Measurements from ENCODE around the gene AGTRAP. TPM values are rescaled to one million over a fixed set of nuclear protein-coding genes. Genes with fewer than 3 reads are reported as not detected.
A peak's percentile ranks its signal among the peaks of the same experiment; 100 is the strongest.

AGTRAP gene
- total and polyA plus RNA-seq, 9 of the 15 experiments (the other 6 are each of a cell fraction or from before 2014, with no cell fraction given): 26.8 to 105 (median 57.5) TPM

DNA sequence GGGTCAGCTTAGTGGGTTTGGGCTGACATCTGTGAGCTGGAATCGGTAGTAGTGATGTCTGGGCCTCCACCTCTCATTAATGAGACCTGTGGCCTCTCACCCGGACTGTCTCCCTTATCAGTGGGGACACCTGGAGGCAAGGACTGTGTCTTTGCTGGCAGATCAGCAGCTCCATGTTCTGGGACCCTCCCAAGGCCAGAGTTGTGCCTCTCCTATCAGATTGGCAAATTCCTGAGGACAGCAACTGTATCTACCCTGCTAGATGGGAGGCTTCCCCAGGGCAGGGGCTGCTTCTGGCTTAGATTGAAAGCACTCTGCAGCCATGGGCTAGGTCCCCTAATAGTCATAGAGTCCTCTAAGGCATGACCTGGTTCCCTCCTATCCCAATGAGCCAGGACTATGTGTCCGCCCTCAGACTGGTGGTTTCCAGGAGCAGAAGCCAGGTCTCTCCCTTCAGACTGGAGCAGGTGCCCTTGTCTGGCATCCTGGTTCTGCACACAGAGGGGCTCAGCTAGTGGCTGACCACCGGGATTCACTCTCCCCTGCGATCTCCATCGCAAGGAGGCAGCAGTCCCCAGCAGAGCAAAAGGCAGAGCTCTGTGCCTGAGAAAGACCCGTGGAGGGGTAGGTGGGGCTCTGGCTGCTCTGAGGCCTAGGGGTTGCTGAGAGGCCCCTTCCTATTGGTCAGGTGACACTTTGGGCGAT is 38.6 kb upstream of the AGTRAP start (continued):
- no peak for TF ChIP-seq ZMIZ1 (IDR thresholded peaks at IDR 0.05; ENCODE audit: low read depth in 2 of 2, low read length in 2 of 2)
- TF ChIP-seq ZFP30 (CRISPR knock-in tag; IDR thresholded peaks at IDR 0.05; ENCODE audit: borderline replicate concordance): no peak
- TF ChIP-seq ZNF280B (CRISPR knock-in tag; IDR thresholded peaks at IDR 0.05): no peak
- TF ChIP-seq, protein P1, sequence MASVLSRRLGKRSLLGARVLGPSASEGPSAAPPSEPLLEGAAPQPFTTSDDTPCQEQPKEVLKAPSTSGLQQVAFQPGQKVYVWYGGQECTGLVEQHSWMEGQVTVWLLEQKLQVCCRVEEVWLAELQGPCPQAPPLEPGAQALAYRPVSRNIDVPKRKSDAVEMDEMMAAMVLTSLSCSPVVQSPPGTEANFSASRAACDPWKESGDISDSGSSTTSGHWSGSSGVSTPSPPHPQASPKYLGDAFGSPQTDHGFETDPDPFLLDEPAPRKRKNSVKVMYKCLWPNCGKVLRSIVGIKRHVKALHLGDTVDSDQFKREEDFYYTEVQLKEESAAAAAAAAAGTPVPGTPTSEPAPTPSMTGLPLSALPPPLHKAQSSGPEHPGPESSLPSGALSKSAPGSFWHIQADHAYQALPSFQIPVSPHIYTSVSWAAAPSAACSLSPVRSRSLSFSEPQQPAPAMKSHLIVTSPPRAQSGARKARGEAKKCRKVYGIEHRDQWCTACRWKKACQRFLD (CRISPR knock-in tag; IDR thresholded peaks at IDR 0.05): no peak
- 0 out of 2 replicates have a peak, but pooled peaks have one; percentile 5 for TF ChIP-seq BHLHE40 (IDR thresholded peaks at IDR 0.05; ENCODE audit: low read length)
- TF ChIP-seq ZNF766 (CRISPR knock-in tag; conservative IDR thresholded peaks at IDR 0.05): no peak
- no peak for TF ChIP-seq KHSRP (IDR thresholded peaks at IDR 0.05)
- no peak for TF ChIP-seq THAP7 (CRISPR knock-in tag; IDR thresholded peaks at IDR 0.05)
- TF ChIP-seq FOXK2 (conservative IDR thresholded peaks at IDR 0.05 in 1 of 2, IDR thresholded peaks at IDR 0.05 in 1 of 2; ENCODE audit: low read depth in 2 of 2): no peak
- TF ChIP-seq CXXC5 (CRISPR knock-in tag; IDR thresholded peaks at IDR 0.05): no peak
- TF ChIP-seq NCOA1 (IDR thresholded peaks at IDR 0.05; ENCODE audit: low read depth): no peak
- TF ChIP-seq ZKSCAN1 (IDR thresholded peaks at IDR 0.05; ENCODE audit: low read depth, low read length): 0 out of 2 replicates have a peak, but pooled peaks have one; percentile 24
- no peak for TF ChIP-seq NRF1 (conservative IDR thresholded peaks at IDR 0.05 in 1 of 2, IDR thresholded peaks at IDR 0.05 in 1 of 2)
- no peak for TF ChIP-seq BMI1 (IDR thresholded peaks at IDR 0.05; ENCODE audit: low read length)
- no peak for TF ChIP-seq HNRNPK (IDR thresholded peaks at IDR 0.05; ENCODE audit: low read depth, low read length, poor library complexity, severe bottlenecking)
- no peak for TF ChIP-seq POU5F1 (IDR thresholded peaks at IDR 0.05; ENCODE audit: borderline replicate concordance, low read depth, low read length, partially characterized antibody)
- no peak for TF ChIP-seq KLF10 (CRISPR knock-in tag; IDR thresholded peaks at IDR 0.05)
